CD4-positive, alpha-beta T cell treated with Interleukin-4 for 1 hour (primary cell): ENCODE measurements around the gene ARF1.
A peak's percentile ranks its signal among the peaks of the same experiment; 100 is the strongest.
"Not testable (repeated sequence)": the region's sequence is repeated elsewhere in the genome, so short reads cannot be mapped to it uniquely, and the experiment has no call there.

Experiments
- DNase-seq, 2 donors: peaks; one replicate each; pipeline ENCODE4 v3.0.0-alpha.2; 2020 to 2022

ARF1 gene

GRCh38 chr1:228104526-228105269, 22.2 kb downstream of the ARF1 start:
- no peak for DNase-seq

- DNase-seq: no peak
These were observed 22.9 kb downstream of the ARF1 start for GRCh38 chr1:228105270-228105995.

GRCh38 chr1:228105996-228106799, 23.7 kb downstream of the ARF1 start:
- DNase-seq: no peak

- no peak for DNase-seq
These were observed 24.2 kb downstream of the ARF1 start for GRCh38 chr1:228106800-228107054.

- DNase-seq: no peak
These were observed 25.1 kb downstream of the ARF1 start for GRCh38 chr1:228107636-228108035.

GRCh38 chr1:228108055-228108690, 25.7 kb downstream of the ARF1 start:
- DNase-seq: no peak

- DNase-seq: no peak
These were observed 26.2 kb downstream of the ARF1 start for GRCh38 chr1:228108742-228109072.

- peak; percentile 97 to 98 for DNase-seq
These were observed 26.8 kb downstream of the ARF1 start, which contains the start of gene MRPL55 for GRCh38 chr1:228109073-228109961. Gene MRPL55 (minus strand): TSS chr1:228109299. CDS start chr1:228108260, 1,039 bp downstream.

- no peak for DNase-seq
These were observed 27.5 kb downstream of the ARF1 start for GRCh38 chr1:228109962-228110488.

GRCh38 chr1:228110556-228110955, 28.0 kb downstream of the ARF1 start:
- DNase-seq: no peak

- not testable (repeated sequence) for DNase-seq
These were observed 28.8 kb downstream of the ARF1 start for GRCh38 chr1:228111315-228111714.

GRCh38 chr1:228112167-228112566, 29.7 kb downstream of the ARF1 start:
- DNase-seq: no peak

GRCh38 chr1:228112617-228113016, 30.1 kb downstream of the ARF1 start:
- no peak for DNase-seq

- no peak for DNase-seq
These were observed 32.3 kb downstream of the ARF1 start for GRCh38 chr1:228114827-228115226.

- DNase-seq: no peak
These were observed 34.8 kb downstream of the ARF1 start for GRCh38 chr1:228117335-228117734.

- DNase-seq: no peak
These were observed 35.5 kb downstream of the ARF1 start for GRCh38 chr1:228118040-228118439.

GRCh38 chr1:228120351-228120750, 37.8 kb downstream of the ARF1 start:
- no peak for DNase-seq

- no peak for DNase-seq
These were observed 38.5 kb downstream of the ARF1 start for GRCh38 chr1:228120857-228121489.

- DNase-seq: no peak
These were observed 40.5 kb downstream of the ARF1 start for GRCh38 chr1:228122921-228123441.

GRCh38 chr1:228123505-228123904, 41.0 kb downstream of the ARF1 start:
- no peak for DNase-seq

- DNase-seq: no peak
These were observed 42.7 kb downstream of the ARF1 start for GRCh38 chr1:228125185-228125584.
